ENCODE results near the gene TCEAL9. TPM values are rescaled to one million over a fixed set of nuclear protein-coding genes. Genes with fewer than 3 reads are reported as not detected.
"Not testable (repeated sequence)": the region's sequence is repeated elsewhere in the genome, so short reads cannot be mapped to it uniquely, and the experiment has no call there.

TCEAL9 gene
- total RNA-seq, 1 donor from 2014 or later, result 126 TPM

DNA sequence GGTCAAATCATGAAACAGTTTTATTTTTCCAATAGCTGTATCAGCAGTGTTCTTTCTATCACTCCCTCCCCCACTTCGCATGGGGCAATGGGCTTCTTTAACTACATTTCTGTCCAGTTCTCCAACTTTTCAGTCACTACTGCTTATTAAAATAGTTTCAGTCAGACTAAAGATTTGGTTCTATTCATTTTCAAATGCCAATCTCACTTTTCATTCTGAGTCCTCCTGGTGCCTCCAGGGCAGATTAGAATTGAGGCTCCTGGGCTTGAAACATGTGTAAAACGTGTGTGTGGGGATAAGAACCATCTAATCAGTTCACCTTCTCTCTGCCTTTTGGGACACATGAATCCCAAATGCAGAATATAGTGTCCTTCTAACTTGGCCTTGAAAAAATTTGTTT is 16.6 kb downstream of the TCEAL9 start:
- DNase-seq (ENCODE audit: extremely low read depth, low read depth, low spot score), result no peak

DNA sequence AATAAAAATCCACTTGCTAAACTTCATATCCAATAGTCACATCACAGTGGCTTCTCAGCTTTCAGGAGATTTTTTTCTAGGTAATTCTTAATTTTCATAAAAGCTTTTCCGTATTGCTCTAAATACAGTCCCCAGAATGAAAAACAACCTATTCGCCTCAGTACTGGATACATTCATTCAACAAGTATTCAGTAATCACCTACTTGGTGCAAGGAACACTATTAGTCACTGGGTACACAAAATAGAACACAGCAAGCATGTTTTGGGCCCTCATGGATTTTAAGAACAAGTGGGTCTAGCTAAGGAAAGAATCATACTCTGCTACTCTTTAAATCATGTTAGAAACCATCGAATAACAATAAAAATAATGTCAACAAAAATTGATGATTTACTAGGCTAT is 17.3 kb downstream of the TCEAL9 start:
- DNase-seq (ENCODE audit: extremely low read depth, low read depth, low spot score), result no peak

DNA sequence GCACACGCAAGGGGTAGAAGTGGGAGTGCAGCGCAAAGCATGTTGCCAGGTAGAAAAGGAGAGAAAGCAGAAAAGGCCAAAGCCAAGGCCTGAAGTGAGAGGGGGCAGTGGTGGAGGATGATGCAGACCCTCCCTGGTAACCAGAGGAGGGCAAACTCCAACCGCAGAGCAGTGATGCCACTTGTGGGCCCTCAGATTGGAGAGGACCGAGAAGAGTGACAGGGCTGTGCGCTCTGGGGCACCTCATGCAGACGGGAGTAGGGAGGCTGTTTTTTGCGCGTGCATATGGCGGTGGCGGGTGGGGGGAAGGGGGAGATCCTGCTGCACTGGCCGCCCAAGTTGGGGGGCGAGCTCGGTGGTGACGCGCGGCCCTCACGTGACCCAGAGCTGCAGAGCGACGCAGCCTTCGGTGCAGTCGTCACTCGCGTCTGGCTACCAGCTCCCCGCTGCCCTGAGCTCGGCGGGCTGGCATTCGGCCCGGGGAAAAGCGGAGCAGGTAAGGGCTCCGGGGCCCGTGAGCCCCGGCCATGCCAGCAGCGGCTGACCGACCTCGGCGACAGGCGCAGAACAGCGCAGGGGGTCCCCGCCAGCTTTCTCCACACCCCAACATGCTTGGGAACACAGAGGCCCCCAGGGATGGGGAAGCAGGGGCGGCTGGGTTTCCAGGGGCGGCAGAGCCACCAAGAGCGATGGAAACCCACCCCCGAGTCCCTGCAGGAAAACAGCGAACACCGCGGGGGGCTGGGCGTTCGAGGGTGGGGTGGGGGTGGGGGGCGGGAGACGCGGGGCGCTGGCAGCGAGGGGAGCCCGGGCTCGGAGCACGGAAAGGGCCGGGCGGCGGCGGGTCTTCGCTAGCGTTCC is 20.0 kb downstream of the TCEAL9 start, which contains the start of gene BEX3:
BEX3 (plus strand) TSS at position 421 of the 861 bp plus-strand sequence. CDS start 984 bp downstream, outside the sequence.
- no peak for DNase-seq (ENCODE audit: extremely low read depth, low read depth, low spot score)

DNA sequence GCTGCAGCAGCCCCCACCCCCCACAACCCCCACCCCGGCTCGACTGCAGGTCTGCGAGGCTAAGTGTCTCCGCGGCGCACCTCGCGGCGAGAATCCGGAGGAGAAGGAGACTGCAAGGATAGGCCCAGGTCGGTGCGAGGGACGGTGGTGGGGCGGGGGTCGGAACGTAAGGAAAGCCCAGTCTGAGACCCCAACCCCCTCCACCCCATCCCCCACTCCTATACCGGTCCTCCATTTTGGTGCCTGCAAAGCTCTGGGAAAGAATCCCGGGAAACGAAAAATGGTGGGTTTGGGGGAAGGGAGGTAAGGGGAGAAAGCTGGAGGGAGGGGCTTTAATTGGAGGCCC is 20.6 kb downstream of the TCEAL9 start:
- no peak for DNase-seq (ENCODE audit: extremely low read depth, low read depth, low spot score)

DNA sequence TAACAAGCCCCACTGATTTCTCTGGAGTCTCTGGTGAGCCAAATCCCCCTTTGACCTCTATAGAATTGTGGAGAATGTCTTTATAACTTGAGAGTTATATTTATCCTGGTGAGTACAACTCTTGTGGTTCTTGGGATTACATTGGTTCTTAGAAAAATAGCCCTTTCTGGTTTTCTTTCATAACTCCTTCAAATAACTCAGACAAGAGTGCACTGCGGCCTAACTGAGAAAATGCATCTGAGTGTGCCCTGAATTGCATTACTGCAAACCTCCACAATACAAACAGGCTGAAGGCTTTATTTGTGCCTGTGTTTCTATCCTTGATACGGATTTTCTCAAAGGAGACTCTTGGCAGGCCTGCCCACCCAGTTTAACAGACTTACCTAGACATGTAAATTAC is 22.7 kb downstream of the TCEAL9 start:
- no peak for DNase-seq (ENCODE audit: extremely low read depth, low read depth, low spot score)

DNA sequence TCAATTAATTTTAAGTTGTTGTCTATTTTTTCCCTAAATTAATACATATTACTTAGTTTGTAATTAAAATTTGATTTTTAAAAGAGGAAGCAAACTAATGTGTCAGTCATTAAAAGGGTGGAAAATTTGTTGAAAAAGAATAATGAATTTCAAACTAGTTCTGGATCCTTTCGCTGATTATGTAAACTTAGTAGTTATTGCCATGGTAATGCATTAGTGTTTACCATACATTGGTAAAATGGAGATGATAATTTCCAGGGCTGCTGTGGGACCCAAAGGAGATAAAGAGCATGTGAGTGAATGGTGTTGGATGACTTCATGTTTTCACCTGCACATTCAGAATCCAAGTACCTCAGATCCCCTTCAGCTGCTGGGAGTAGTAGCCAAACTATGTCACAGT is 26.6 kb downstream of the TCEAL9 start:
- DNase-seq (ENCODE audit: extremely low read depth, low read depth, low spot score), result no peak

DNA sequence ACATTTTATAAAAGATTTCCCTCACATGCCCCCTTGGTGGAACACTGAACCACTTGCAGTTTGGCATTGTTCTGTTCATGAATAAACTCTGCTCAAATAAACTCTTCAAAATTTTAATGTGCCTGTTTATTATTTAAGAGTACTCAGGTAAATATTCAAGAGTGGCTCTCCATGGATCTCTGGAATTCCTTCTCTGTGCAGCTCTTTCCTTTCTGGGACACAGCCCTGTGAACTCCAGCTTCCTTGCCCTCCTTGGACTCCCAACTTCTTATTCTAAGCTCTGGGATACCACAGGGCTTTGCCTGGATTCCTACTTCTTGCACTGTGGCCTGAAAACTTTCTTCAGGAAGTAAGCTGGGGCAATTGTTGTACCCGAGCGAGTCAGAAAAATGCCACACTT is 28.4 kb downstream of the TCEAL9 start:
- DNase-seq (ENCODE audit: extremely low read depth, low read depth, low spot score), result no peak

DNA sequence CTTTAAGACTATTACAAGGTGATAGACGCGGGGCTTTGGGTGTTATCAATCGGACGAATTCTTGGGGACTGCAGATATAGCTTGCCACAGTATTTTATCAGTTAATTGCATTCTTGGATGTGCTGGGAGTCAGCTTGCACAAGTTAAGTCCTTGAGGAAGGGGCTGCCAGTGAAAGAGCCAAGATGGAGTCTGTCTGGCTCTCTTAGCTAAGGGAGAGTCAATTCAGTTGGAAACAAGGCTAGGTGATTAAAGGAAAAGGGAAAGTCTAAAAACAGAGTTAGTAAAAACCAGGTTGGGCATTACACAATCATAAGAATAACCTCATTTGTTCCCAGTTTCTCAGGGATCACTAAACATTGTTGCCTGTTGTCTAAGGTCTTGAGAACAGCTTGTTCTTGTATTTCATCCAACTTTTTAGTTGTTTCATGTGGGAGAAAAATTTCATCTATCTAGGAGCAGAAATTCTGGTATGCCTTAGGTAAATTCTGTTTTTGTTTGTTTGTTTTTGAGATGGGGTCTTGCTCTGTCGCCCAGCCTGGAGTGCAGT is 29.1 kb downstream of the TCEAL9 start:
- not testable (repeated sequence) for DNase-seq (ENCODE audit: extremely low read depth, low read depth, low spot score)

DNA sequence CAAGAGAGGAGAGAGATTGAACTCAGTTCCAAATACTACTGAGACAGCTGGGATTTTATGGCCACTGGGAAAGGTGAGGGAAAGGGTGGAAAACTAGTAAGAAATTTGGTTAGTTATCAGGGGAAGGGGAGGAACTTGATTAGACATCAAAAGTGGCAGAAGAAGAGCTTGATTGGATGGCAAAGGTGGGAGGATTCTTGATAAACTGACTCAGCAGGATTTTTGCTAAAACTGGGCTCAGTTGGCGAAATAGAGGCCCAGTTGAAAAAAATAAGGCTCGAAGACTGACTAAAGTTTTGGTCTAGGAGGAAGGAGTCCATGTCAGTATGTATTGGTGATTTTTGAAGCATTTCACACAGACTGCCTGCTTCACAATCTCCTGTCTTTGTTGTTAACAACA is 30.0 kb downstream of the TCEAL9 start:
- DNase-seq (ENCODE audit: extremely low read depth, low read depth, low spot score), result no peak

DNA sequence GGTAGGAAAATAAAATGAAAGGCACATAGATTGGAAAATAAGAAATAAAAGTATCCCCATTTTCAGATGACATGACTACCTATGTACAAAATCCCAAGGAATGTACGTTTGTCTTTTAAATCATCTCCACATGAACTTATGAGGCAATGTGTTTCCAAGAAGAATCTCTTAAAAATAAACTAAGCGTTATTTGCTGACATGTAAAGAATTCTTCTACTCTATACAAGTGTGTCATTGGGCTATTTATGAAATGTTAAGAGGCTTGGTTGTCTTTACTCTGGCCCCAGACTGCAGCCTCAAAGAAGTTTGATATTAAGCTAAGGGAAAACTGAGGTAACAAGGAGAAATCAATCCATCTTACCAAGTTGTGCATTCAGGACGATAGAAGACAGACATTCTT is 37.2 kb downstream of the TCEAL9 start:
- DNase-seq (ENCODE audit: extremely low read depth, low read depth, low spot score), result no peak

DNA sequence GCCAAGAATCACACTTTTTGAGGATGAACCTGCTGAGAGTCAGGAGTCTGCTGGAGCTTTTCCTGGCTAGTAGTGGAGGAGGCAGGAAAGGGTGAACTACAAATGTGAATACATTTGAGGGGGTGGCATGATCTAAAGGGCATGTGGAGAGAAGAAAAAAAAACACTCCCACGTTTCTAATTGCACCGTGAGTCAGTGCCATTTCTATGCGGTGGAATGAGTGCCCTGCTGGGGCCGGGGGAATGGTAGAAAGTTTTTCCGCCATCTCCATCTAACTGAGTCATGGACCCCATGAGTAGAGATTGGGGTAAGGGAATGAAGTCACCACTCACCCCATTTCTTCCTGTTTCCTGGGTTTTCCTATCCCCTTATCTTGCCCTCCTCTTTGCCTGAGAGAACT is 39.9 kb downstream of the TCEAL9 start:
- no peak for DNase-seq (ENCODE audit: extremely low read depth, low read depth, low spot score)

DNA sequence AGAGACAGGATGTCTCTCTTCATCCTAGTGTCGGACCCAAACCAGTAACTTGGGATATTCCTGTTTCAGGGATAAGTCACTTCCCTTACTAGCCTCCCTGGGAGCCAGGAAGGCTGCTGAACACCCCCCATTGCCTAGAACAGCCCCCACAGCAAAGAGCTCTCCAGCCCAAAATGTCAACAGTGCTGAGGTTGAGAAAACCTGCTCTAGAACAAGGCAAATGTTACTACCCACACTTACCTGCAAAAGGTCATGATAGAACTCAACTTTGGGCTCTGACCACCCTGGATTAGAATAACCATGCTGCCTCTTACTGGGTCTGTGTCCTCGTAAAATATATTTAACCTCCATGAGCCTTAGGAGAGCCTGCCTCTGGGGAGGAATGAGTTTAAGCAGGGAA is 40.4 kb downstream of the TCEAL9 start:
- no peak for DNase-seq (ENCODE audit: extremely low read depth, low read depth, low spot score)

DNA sequence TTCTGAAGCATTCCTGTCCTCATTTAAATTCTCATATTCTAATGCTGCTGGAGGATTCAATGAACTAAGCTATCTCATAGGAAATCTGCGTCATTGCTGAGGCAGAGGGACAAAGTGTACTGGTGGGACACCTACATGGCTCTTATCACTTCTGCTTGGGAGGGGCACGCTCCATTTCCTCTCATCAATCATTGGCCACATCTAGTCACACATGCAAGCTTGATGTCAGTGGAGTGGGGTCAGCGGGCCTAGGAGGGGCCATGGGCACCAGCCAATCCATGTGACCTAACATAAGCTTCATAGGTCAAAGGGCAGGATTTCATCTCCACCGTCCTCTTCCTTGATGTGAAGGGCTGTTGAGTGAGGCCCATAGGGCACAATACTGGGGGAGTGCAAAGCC is 41.4 kb downstream of the TCEAL9 start:
- DNase-seq (ENCODE audit: extremely low read depth, low read depth, low spot score), result no peak

DNA sequence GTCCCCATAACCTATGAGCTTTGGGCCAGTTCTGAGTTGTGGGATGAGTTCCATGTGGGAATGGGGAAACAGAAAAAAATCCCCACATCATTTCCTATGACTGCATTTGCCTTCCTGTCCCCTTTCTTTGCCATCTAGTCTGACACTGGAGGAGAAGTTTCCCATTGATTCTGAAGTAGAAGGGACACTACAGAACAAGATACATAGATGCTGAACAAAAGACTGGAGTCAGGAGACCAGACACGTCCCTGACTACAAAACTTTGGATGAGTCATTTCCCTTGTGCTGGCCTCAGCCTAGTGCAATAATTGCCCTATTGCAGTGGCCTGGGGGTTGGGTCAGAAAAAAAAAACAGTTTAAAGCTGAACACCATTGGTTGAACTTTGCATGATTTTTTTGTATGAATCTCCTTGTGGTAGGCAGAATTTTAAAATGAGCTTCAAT is 42.1 kb downstream of the TCEAL9 start:
- peak; percentile 64 for DNase-seq (ENCODE audit: extremely low read depth, low read depth, low spot score)

DNA sequence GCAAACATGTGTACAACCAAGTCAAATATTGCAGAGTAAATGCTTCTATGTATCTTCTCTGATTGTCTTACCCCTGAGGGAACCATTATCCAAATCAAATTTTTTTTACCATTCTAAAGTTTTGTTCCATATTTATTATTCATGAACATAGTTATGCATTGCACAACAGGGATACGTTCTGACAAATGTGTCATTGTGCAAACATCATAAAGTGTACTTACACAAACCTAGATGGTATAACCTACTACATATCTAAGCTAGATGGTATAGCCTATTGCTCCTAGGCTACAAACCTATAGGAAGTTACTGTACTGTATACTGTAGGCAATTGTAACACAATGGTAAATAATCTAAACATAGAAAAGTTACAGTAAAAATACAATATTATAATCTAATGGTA is 43.4 kb downstream of the TCEAL9 start:
- no peak for DNase-seq (ENCODE audit: extremely low read depth, low read depth, low spot score)

DNA sequence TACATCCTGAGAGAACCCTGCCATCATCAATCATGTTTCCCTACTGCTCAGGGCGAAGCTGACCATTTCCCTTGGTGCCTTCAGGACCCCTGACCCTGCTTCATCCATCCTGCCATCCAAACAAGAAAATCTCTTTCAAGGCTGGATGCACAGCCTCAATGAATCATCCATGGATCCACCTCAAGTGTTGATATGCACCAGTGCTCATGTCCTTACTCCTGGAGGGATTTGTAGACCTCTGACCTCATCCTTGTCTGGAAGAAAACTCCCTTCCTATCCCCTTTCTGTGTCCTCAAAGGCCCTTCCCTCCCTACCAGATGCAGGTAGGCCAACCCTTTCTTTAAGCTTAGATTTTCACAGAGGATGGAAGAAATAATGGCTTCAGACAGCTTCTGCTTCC is 44.6 kb downstream of the TCEAL9 start:
- no peak for DNase-seq (ENCODE audit: extremely low read depth, low read depth, low spot score)

DNA sequence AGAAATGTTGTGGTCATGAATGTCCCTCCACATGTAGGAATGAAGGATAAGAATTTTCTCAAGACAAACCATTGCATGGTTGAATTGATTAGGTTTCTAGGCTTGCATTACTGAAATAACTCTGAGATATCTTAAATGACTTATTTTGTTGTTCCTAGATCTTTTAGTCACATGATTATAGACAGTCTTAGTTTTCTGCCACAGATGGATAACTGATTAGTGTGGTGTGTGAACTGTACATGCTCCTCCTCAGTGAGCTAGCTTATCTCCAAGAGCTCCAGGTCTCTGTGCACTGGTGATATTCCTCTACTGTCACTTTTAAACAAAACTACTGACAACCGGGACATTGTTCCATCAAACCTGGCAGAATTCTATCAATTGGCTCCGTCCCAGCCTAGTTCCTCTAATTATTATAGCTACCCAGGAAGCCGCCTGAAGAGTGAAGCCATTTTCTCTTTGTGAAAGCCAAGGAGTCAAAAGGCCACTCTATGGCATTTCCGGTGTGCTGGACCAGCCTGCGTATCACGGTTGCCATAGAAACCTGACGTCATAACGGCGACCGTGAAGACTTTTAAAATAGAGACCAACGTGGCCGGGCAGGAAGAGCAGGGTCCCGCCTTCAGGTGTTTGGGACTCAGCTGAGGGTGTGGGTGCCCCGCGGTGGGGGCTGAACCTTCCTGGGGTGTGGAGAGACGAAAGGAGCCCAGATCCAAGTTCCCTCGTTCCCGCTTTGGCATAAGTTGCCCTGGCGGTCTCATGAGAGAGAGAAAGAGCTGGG is 48.1 kb downstream of the TCEAL9 start:
- peak; percentile 63 for DNase-seq (ENCODE audit: extremely low read depth, low read depth, low spot score)

DNA sequence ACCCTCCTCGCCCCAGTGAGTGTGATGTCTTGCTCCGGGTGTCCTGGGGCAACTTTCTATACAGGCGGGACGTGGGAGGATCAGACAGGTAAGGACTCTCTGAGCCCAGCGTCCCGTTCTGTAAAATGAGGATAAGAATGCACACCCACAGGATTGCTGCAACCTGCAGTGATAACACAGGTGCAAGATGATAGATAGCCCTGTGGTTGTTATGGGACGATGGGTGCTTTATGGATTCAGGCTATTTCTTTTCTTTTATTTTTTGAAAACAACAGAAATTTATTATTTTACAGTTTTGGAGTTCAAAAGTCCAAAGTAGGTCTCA is 48.7 kb downstream of the TCEAL9 start:
- DNase-seq (ENCODE audit: extremely low read depth, low read depth, low spot score), result no peak

DNA sequence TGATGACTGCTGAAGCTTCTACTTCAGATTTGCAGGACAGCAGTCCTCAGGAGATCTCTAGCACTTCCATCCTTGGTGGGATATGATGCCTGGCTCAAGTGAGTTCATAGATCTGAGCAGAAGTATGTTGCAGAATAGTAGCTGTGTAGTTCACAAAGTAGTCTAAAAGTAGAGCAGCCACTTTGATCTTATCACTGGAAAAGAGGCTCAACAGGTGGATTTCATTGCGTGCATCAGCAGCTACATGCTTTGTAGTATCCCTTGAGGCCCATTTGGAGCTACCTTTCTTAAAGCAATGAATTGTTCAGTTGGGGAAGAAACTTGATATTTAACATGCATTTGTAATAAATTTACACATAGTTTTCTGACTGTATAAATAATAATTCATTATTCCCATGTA is 50.0 kb downstream of the TCEAL9 start:
- DNase-seq (ENCODE audit: extremely low read depth, low read depth, low spot score), result no peak

DNA sequence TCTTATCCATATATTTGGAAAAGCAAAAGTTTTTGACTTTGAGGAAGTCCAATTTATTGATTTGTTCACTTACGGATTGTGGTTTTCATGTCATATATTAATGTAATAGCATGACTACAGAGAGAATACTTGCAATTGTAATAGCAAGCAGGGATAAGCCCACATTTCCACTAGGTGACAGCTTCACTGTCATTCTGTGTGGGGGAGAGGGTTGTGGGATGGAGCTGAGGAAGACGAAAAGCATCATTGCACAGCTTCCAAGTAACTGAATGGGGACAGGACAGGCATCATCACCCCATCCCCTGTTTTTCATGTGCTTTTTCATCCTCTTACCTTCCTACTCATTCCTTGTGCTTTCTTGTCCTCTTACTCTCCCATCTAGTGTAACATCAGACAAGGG is 51.5 kb downstream of the TCEAL9 start:
- no peak for DNase-seq (ENCODE audit: extremely low read depth, low read depth, low spot score)
